ENCODE measurements around the gene NECTIN3.
A peak's percentile ranks its signal among the peaks of the same experiment; 100 is the strongest.

Gene NECTIN3, protein sequence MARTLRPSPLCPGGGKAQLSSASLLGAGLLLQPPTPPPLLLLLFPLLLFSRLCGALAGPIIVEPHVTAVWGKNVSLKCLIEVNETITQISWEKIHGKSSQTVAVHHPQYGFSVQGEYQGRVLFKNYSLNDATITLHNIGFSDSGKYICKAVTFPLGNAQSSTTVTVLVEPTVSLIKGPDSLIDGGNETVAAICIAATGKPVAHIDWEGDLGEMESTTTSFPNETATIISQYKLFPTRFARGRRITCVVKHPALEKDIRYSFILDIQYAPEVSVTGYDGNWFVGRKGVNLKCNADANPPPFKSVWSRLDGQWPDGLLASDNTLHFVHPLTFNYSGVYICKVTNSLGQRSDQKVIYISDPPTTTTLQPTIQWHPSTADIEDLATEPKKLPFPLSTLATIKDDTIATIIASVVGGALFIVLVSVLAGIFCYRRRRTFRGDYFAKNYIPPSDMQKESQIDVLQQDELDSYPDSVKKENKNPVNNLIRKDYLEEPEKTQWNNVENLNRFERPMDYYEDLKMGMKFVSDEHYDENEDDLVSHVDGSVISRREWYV

DNA sequence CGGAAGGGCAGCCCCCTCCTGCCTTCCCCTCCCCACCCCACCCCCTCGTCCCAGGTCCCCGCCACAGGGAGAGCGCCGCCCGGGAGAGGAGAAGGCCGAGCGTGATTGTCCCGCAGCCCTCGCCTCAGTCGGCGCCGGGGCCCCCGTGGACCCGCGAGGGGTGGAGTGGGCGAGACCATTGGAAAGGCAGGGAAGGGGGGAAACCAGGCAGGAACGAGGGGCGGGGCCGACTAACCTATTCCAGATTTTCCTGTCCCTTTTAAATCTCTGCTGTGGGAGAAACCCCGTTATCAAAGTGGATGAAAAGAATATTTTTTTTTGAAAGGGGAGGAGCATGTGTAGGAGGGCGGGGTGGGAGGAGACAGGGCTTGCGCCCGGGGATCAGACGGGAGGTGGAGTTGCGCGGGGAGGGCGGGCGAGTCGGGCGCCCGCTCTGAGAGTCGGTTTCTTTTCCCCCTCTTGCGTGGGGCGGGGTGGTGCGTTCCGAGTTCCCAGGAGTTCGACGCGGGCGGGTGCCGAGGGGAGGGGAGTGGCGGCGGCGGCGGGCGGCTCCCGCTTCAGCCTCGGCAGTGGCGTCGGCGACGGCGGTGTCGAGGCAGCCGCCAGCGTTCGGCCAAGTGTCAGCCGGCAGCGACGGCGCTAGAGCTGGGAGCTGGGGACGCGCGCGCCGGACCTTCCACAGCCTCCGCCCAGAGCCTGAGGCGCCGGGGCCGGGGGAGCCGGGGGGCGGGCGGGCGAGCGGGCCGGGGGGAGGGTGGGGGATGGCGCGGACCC lies at the start of gene NECTIN3:
TSS of gene NECTIN3 (plus strand) at position 560 of the 774 bp plus-strand sequence. CDS start at position 762, 202 bp downstream.
- peak; percentile 98 for DNase-seq (ENCODE audit: low read depth)

DNA sequence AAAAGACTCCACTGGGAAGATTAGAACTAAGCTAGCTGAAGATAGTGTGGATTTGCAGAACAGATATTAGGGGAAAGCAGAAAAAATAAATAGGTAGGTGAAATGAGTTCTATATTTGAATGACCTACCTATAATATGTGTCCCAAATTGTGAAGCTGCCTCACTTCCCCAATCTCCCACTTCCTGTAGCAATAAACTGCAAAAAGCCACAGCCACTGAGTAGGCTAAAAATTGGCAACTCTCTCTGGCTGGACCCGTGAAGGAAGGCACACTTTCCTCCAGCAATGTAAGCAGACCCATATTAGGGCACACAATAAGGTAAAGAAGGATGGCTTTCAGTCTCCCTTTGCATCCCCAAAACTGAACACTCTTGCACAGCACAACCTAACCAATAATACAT lies 43.7 kb upstream of the NECTIN3 start:
- DNase-seq (ENCODE audit: low read depth) = no peak

DNA sequence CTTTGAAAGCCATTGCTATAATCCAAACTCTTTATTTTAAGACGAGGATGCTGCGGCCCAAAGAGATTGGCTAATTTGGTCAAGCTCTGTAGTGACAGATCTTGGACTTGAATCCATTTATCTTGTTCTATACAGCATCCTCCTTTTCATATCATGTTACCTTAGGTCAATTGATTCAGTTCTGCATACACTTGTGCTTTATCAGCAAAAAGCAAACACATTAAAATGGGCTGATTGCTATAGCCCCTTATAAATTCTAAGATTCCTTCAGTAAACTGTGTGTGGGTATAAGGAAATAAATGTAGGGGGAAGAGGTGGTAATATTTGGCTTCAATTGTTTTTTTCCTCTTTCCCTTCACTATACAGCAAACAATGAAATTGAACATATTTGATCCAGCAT lies 40.1 kb upstream of the NECTIN3 start:
- no peak for DNase-seq (ENCODE audit: low read depth)

DNA sequence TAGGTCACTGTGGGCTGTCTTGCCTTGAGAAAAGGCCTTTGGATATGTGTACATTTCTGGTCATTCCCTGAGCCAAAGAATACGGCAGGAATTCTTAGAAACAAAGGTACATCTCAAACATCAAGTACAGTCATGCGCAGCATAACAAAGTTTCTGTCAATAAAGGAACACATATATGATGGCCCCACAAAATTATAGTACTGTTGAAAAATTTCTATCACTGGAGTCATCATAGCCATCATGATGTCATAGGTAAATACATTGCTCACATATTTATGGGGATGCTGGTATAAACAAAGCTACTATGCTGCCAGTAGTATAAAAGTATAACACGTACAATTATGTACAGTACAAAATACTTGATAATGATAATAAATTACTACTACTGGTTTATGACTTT lies 38.9 kb upstream of the NECTIN3 start:
- peak; percentile 7 for DNase-seq (ENCODE audit: low read depth)

DNA sequence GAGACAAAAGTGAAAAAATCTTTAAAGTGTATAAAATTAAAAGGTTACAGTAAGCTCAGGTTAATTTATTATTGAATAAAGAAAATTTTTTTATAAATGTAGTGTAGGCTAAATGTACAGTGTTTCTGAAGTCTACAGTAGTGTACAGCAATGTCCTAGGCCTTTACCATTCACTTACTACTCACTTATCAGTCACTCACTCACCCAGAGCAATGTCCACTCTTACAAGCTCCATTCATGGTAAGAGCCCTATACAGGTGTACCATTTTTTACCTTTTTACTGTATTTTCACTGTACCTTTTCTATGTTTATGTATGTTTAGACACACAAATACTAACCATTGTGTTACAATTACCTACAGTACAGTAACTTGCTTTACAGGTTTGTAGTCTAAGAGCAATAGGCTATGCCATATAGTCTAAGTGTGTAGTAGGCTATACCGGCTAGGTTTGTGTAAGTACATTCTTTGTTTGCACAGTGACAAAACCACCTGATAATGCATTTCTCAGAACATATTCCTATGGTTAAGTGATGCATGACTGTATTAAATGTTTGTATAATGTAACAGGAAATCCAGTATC lies 38.1 kb upstream of the NECTIN3 start:
- no peak for DNase-seq (ENCODE audit: low read depth)

DNA sequence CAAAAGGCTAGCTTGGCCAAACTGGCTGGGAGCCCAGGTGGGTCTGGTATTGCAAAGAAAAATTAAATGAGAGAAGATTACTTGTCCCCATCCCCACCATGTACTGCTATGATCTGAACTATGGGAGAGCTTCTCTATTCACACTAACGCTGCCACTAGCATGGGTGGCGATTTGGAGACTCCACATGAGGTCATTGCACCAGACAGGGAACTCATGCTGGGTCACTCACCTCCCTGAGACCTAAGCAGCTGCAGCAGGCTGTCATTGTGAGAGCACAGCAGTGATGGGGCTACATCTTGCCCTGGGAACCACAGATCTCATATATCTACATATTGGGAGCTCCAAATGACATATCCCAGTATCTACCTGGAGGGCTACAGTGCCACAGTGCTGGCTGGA lies 36.3 kb upstream of the NECTIN3 start:
- no peak for DNase-seq (ENCODE audit: low read depth)

DNA sequence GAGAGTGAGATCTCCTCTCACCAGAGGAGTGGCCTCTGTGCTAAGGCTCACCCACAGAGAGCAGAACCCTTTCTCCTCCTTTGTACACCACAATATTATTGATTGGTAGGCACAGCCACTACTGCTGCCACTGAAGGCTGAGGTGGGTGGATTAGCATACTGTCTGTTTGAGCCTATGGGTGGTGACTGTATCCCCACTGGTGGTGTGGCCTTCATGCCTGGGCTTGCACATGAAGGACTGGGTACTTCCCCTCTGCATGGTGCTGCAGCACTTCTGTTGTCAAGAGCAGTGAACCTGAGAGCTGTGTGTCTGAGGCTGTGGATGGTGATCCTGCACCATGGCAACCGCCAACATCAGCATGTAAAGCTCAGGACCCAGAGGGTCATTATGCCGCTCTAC lies 35.7 kb upstream of the NECTIN3 start:
- no peak for DNase-seq (ENCODE audit: low read depth)

DNA sequence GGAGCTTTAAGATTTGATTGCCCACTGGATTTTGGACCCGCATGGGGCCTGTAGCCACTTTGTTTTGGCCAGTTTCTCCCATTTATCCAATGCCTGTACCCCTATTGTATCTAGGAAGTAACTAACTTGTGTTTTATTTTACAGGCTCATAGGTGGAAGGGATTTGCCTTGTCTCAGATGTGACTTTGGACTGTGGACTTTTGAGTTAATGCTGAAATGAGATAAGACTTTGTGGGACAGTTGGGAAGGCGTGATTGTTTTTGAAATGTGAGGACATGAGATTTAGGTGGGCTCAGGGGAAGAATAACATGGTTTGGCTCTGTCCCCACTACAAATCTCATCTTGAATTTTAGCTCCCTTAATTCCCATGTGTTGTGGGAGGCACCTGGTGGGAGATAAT lies 30.7 kb upstream of the NECTIN3 start:
- DNase-seq (ENCODE audit: low read depth) = no peak

DNA sequence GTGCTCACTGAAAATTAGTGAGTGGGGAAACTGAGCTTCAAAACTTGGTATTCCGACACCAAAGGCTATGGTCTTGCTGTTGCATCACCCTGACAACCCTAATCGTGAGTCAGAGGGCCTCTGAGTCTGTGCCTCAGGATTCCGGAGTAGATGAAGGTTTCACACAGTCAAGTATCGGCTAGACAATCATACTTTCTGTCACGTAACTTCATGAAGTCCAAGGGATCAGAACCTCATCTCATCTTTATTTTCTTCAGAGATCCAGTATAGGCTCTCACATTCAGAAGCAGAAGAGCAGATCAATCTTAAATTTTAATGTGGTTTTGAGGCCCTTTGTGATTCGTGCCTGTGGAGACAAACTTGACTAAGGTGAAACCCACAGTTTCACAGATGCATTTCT lies 26.1 kb upstream of the NECTIN3 start:
- peak; percentile 67 for DNase-seq (ENCODE audit: low read depth)

DNA sequence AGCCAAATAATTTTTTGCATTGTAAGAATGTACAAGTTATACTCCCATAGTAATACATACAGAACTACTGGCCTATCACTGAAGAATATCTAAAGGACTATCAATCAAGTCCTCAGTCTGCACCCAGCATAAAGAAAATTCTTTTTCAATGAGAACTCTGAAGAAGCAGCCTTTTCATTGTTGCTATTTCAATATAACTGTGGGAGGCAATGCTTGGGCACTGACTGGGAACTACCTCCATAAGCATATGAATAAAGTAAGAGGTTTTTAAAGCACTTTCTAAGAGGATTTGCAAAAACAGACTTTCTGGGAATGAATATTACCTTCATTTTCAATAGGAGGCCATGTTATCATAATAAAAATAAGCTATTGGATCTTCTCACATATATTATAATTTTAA lies 24.6 kb upstream of the NECTIN3 start:
- DNase-seq (ENCODE audit: low read depth) = no peak

DNA sequence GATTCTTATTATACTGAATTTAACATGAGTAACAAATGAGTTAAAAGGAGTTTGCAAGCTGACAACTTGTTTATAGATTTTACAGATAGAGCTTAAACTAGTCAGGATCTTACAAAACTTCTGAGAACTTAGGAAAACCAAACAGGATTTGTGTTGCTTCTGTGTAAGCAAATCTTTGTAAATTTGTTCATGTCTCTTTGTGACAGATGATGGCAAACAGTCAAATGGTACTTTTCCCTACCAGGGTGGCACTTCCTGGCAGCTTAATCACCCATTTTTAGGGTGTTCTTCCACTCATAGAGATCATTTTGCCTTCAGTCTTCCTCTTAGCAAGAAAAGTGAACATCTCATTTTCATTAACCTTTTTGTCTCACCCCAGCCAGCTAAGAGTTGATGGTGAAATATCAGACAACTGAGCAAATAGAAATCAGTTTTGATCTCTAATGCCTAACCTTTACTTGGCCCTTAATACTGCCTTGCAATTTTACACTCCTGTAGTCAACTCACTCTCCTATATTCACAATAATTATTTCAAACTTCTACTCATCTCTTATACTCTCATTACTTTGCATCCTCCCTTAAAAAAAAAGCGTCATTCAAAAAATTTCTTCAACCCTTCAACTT lies 23.7 kb upstream of the NECTIN3 start:
- peak; percentile 9 for DNase-seq (ENCODE audit: low read depth)

DNA sequence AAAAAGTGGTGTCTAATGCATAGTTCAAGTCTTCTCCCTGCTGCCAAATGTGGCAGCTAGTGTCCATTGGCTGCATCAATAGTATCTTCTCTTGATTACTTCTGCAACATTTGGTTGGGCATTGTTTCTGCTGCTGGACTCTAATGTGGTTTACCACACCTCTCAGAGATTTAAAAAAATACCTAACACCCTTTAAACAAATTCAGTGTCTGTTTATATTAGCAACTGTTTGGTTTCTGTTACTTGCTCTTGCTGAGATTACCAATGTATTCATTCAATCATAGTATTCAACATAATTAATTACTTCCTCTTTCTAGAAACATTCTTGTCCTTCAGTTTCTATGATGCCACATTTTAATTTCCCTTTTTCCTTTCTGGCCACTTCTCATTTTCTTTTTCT lies 20.3 kb upstream of the NECTIN3 start:
- DNase-seq (ENCODE audit: low read depth) = no peak

DNA sequence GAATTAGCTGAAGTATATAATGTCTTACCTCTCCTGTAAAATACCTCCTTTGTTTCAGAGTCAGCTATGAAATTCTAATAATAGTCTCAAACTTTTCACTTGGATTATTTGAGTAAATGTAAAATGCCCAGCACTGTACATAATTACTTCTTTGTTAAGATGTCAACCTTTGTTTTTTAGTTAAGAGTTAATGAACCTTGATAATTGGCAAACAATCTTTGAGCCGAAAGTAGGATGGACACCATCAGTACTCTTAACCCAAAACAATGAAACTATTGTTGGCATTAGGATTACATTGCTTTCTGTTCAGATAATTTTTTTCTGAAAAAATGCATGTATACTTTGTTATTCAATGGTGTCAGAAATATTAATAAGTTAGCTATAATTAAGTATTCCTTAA lies 3.0 kb upstream of the NECTIN3 start:
- DNase-seq (ENCODE audit: low read depth) = no peak

DNA sequence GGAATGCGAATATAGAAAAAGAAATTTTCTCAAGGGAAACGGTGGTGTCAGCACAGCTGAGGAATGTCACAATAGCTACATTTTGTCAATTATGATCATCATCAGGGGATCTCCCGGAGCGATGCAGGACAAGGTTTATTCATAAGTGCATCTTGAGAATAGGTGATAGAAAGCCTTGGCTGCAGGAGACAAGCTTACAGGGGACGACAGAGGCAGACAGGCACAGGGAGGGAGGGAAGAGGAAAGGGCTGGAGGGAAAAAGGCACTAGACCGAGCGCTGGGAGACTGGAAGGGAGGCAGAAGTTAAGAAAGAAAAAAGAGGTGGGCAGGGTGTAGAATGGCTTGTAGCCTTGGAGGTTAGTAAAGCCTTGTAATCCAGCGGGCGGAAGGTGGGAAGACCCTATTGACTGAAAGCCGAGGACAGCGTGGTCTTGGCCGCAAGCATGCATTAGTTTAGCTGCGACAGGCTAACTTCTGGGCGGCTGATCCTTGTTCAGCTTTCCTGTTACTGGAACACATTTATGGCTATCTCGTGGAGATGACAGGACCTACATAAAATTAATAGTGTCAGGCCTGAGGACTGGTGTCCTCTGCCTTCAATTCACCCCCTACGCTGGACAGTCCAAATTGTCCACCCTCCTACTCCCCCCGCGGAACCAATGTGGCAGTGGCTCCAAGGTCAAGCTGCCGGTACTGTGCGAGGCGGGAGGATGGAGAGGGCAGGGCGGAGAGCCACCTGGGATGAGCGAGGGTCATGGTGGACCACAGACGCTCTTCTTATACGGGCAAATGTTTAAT lies 1.4 kb upstream of the NECTIN3 start:
- peak; percentile 31 for DNase-seq (ENCODE audit: low read depth)

DNA sequence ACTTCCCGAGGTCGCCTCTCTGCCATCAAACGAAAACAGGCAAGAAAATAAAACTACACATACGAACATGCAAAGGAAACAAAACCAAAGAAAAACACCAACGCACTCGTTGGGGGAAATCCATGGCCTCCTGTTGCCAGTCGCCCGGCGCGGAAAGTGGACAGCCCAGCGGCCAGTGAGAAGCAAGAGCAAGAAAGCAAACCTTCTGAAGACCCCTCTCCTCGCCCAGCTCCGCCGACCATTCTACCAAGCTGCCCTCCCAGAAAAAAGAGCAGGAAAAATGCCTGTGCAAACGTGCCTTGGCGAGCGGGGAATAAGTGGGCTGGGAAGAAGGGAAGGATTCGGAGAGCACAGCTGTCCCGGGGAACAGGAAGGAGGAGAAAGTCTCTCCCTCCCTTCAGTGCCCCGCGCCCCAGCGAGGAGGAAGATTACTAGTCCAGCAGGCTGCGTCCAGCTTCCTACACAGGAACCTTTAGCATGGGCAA lies 802 bp upstream of the NECTIN3 start:
- peak; percentile 70 for DNase-seq (ENCODE audit: low read depth)

DNA sequence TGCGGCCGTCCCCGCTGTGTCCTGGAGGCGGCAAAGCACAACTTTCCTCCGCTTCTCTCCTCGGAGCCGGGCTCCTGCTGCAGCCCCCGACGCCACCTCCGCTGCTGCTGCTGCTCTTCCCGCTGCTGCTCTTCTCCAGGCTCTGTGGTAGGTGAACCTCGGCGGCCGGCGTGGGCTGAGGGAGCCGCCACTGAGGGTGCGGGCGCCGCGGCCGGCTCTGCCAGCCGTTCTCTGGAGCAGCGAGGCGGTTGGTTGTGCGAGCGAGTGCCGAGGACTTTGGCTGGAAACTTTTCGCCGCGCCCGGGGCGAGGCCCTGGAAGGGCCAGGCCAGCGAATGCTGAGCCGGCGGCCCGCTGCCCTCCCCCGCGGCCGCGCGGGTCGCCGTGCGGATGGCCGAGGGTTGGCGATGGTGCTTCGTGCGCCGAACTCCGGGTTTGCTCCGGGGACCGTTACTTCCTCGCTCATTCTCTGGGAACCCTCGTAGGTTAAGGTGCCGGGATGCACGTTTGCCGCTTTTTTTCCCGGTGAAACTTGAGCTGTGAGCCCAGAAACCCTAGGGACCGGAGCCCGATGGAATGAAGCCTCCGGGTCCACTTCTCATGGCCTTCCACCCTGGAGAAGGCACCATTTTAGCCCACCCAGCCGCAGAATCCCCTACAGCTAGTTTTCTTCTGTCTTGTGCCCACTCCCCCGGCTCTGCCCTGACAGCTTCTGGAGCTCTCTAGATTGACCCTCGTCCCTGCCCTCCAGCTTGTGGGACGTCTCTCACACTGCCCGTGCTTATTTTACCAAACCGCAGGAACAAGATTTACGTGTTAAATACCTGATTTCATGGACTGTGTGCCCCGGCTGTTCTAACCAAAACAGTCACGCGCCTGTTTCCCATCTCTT lies 660 bp downstream of the NECTIN3 start:
- DNase-seq (ENCODE audit: low read depth) = peak; percentile 56

DNA sequence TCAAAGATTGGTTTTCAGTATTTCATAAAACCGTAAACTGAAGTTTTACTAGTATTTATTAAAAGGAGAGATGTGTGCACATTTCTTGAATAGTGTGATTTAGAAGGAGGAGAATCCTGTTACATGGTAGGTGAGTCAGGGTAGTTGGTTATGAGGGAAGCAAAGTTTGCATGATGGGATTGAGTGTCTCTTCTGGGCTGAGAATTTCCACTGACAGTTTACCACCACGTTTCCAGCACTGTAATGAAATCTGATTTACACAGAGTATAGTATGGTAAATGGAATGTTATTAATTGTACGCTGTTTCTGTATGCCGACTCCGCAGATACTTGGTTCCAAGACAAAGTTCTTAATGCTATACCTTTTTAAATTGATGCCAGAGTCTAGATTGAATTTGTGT lies 1.6 kb downstream of the NECTIN3 start:
- DNase-seq (ENCODE audit: low read depth) = peak; percentile 71

DNA sequence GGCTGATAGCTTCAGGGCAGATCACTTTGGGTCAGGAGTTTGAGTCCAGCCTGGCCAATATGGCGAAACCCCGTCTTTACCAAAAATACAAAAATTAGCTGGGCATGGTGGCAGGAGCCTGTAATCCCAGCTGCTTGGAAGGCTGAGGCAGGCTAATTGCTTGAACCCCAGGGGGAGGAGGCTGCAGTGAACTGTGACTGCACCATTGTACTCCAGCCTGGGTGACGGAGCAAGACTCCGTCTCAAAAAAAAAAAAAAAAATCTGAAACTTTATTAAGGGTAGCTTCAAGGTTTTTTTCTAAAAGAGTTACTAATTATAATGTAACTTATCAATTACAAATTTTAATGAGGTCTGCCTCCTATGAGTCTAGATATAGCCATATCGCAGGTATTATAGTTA lies 5.1 kb downstream of the NECTIN3 start:
- no peak for DNase-seq (ENCODE audit: low read depth)

DNA sequence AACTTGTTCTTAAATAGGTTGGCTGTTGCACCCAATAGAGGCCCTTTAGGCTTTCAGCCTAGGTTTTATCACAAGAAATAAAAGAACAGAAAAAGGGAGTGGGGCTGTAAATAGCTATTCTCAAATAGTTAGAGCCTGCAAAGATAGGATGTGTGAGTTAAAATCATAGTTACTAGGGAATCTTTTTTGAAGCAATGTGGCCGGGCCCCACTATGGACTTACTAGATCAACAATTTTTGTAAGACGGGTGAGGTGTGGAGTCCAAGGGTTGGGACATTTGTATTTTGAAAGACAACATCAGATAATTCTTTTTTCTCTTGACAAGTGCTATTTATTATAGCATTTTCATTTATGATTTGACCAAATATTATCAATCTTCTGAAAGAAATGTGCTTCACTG lies 5.8 kb downstream of the NECTIN3 start:
- no peak for DNase-seq (ENCODE audit: low read depth)

DNA sequence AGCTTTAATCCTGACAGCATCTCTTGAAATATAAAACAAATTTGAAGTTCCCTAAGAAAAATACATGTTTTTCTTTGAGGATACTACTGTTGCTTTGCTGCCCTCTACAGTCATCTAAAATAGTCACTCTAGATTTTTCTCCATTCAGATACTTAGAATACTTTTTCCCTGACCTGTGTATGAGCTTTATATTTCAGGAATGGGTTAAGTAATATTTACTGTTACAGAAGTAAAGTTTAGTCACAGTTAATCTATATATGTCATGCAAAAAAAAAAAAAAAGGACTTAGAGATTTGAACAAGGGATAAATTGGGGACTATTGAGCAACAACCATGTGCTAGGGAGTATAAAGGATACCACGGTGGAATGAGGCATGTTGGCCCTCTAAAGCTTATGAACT lies 8.8 kb downstream of the NECTIN3 start:
- DNase-seq (ENCODE audit: low read depth) = peak; percentile 76
